B cell (primary cell): ENCODE data around the gene CRIP3. TPM values are rescaled to one million over a fixed set of nuclear protein-coding genes. Genes with fewer than 3 reads are reported as not detected.

Source experiments
- ATAC-seq: fragments of 200-7000 bp; cut with Tn5 transposase; one replicate; pipeline ENCODE4 v1.10.0; 2021; ENCODE audit warnings: low read depth, mild to moderate bottlenecking, moderate number of reproducible peaks, moderate library complexity
- CTCF ChIA-PET: fragments of 350-600 bp; sonication (Branson Sonifier 250); formaldehyde crosslinking; loops from one replicate; lab custom pipeline; 2021; ENCODE audit warnings: antibody characterized with exemption, inconsistent platforms; lab: Charles Lee
- POLR2A ChIA-PET: fragments of 350-600 bp; sonication (Branson Sonifier 250); formaldehyde crosslinking; loops from one replicate; lab custom pipeline; 2021; ENCODE audit warnings: antibody characterized with exemption; lab: Charles Lee
- DNase-seq: peaks from one replicate; pipeline ENCODE4 v3.0.0; 2013
- H2AFZ ChIP-seq: 2 replicates; pipeline ENCODE4 v1.6.1; 2012; ENCODE audit warnings: mild to moderate bottlenecking, low read depth, low read length; ENCODE audit not compliant: insufficient read depth, poor library complexity, severe bottlenecking
- H3K27ac ChIP-seq, 2 donors: 1 replicate in 1 of 2; 2 replicates in 1 of 2; pipeline ENCODE4 v1.5.1; 2012 to 2013; ENCODE audit warnings: low read length in 2 of 2, mild to moderate bottlenecking in 2 of 2, moderate library complexity in 1 of 2
- H3K27me3 ChIP-seq, 4 experiments: fragments of 200-600 bp in 1 of 4; sonication (generic) in 1 of 4; replicated peaks in 1 of 4; 1 replicate in 2 of 4; 2 replicates in 2 of 4; pipeline versions ENCODE4 v1.6.1 to v1.7.0; 2013 to 2016; ENCODE audit warnings: low read length in 3 of 4, mild to moderate bottlenecking in 2 of 4, mixed read lengths in 1 of 4, moderate library complexity in 1 of 4; ENCODE audit not compliant: insufficient read depth in 4 of 4, control insufficient read depth in 3 of 4; ENCODE audit errors: control extremely low read depth in 1 of 4
- H3K36me3 ChIP-seq, 2 experiments: replicated peaks in 1 of 2; 1 replicate in 1 of 2; 2 replicates in 1 of 2; pipeline versions ENCODE4 v1.6.1 to v1.7.1; 2013; ENCODE audit warnings: low read length in 1 of 2; ENCODE audit not compliant: insufficient read depth in 2 of 2, control insufficient read depth in 1 of 2; ENCODE audit errors: control extremely low read depth in 1 of 2, extremely low read depth in 1 of 2
- H3K4me1 ChIP-seq, 2 donors: fragments of 200-600 bp in 1 of 2; sonication (generic) in 1 of 2; 1 replicate in 1 of 2; 2 replicates in 1 of 2; pipeline versions ENCODE4 v1.5.1 to v1.6.1; 2013 to 2017; ENCODE audit warnings: low read length in 2 of 2; ENCODE audit not compliant: control insufficient read depth in 2 of 2, insufficient read depth in 2 of 2
- H3K4me2 ChIP-seq: replicated peaks from 2 replicates; pipeline ENCODE3; 2012; ENCODE audit warnings: mild to moderate bottlenecking, low read depth, low read length; ENCODE audit not compliant: poor library complexity, severe bottlenecking
- H3K4me3 ChIP-seq, 5 experiments: fragments of 200-600 bp in 1 of 5; sonication (generic) in 1 of 5; 1 replicate in 3 of 5; 2 replicates in 2 of 5; pipeline versions ENCODE4 v1.5.1 to v1.7.0; 2011 to 2016; ENCODE audit warnings: low read length in 4 of 5, mild to moderate bottlenecking in 4 of 5, low read depth in 2 of 5, control low read depth in 1 of 5, moderate library complexity in 1 of 5; ENCODE audit not compliant: insufficient read depth in 1 of 5; ENCODE audit errors: control extremely low read depth in 1 of 5, extremely low read depth in 1 of 5
- H3K79me2 ChIP-seq: fragments of 200-600 bp; sonication (generic); one replicate; pipeline ENCODE4 v1.6.0; 2016; ENCODE audit warnings: low read length; ENCODE audit not compliant: control insufficient read depth, insufficient read depth
- H3K9ac ChIP-seq: fragments of 200-600 bp; sonication (generic); 2 replicates; pipeline ENCODE4 v1.6.1; 2017; ENCODE audit warnings: mild to moderate bottlenecking, low read length, moderate library complexity
- H3K9me3 ChIP-seq, 3 donors: one replicate each; pipeline versions ENCODE4 v1.6.1 to v1.7.1; 2013; ENCODE audit warnings: low read length in 2 of 3; ENCODE audit not compliant: control insufficient read depth in 2 of 3, insufficient read depth in 1 of 3; ENCODE audit errors: control extremely low read depth in 1 of 3
- H4K20me1 ChIP-seq: 2 replicates; pipeline ENCODE4 v1.6.0; 2012; ENCODE audit warnings: mild to moderate bottlenecking, low read length; ENCODE audit not compliant: insufficient read depth, control insufficient read depth, poor library complexity, severe bottlenecking
- H3K27ac Mint-ChIP-seq: one replicate; pipeline ENCODE4 v1.8.0; 2021; ENCODE audit warnings: mixed read lengths
- H3K27me3 Mint-ChIP-seq: one replicate; pipeline ENCODE4 v1.8.0; 2021; ENCODE audit warnings: mixed read lengths
- H3K4me1 Mint-ChIP-seq: one replicate; pipeline ENCODE4 v1.8.0; 2021; ENCODE audit warnings: mixed read lengths
- H3K4me3 Mint-ChIP-seq: one replicate; pipeline ENCODE4 v1.8.0; 2021; ENCODE audit warnings: mixed read lengths
- H3K9me3 Mint-ChIP-seq: one replicate; pipeline ENCODE4 v1.8.0; 2022; ENCODE audit warnings: mixed read lengths; ENCODE audit not compliant: insufficient read depth
- CTCF ChIP-seq: fragments of 200-600 bp; IDR thresholded peaks from one replicate; pipeline ENCODE4 v1.8.0; 2022; ENCODE audit warnings: antibody characterized with exemption, mild to moderate bottlenecking
- EZH2 ChIP-seq: IDR thresholded peaks from 2 replicates; pipeline ENCODE4 v1.6.1; 2012; ENCODE audit warnings: borderline replicate concordance, low read depth, mild to moderate bottlenecking, moderate library complexity, low read length; ENCODE audit not compliant: insufficient read depth, poor library complexity, severe bottlenecking
- WGBS: methylation state at CpG from one replicate; pipeline ENCODE4 v1.1.5; 2013; ENCODE audit warnings: missing lambda C conversion rate; ENCODE audit not compliant: insufficient coverage; 5-methylcytosine and 5-hydroxymethylcytosine counted together
- intact Hi-C: fragments of 100-400 bp; cut with micrococcal nuclease; formaldehyde crosslinking; loops from one replicate; pipeline ENCODE4 v1.10.0; 2022
- polyA plus RNA-seq: library from polyadenylated mRNA; depleted of rRNA; stranded (reverse); fragments of >200 nt; gene quantifications from 2 replicates; pipeline ENCODE4 v1.2.3, GENCODE V29; 2012
- total RNA-seq, 2 donors: library from RNA; stranded (reverse); fragments of 120-200 nt in 1 of 2; gene quantifications; 1 replicate in 1 of 2; 2 replicates in 1 of 2; pipeline versions ENCODE4 v1.2.3 to v1.2.4, GENCODE V29; 2013 to 2022

Gene CRIP3
- total and polyA plus RNA-seq, 2 donors (not counting 1 experiment from before 2014, with no cell fraction given): 25.8 to 64.6 TPM

GRCh38 chr6:43274916-43275597 is 33.6 kb downstream of the CRIP3 start:
- ChIA-PET POLR2A (no interaction called here), CTCF (no interaction called here)
- H3K9ac ChIP-seq: peak overlapping the region; percentile 66

More at GRCh38 chr6:43274916-43275597, 33.6 kb downstream of the CRIP3 start:
- Histone ChIP-seq H3K27me3 (peaks cover 0 to 28% (median 8%) of the 10 kb centered on the region in 4 experiments), H3K9me3 (peaks cover 0 to 4% (median 0%) of the 10 kb centered on the region in 3 donors), H3K27ac (no peak overlapping the region), H3K36me3 (no peaks in the 10 kb centered on the region), H4K20me1 (peaks cover 5% of the 10 kb centered on the region), H2AFZ (peak overlapping the region; percentile 70), H3K4me2 (peak overlapping the region; percentile 97), H3K79me2 (no peaks in the 10 kb centered on the region), H3K4me1 (peaks cover 38 to 45% of the 10 kb centered on the region in 2 donors), H3K4me3 (peak overlapping the region in 4 of 5 experiments; percentile 48 to 69 (median 57))
- TF ChIP-seq EZH2: no peak
- TF ChIP-seq CTCF: no peak
- 3% methylated on average over 63 of the region's 65 CpGs for WGBS
- Mint-ChIP-seq H3K27me3 (peaks cover 22% of the 10 kb centered on the region), H3K27ac (no peak overlapping the region), H3K9me3 (no peaks in the 10 kb centered on the region), H3K4me3 (peak overlapping the region; percentile 84), H3K4me1 (peaks cover 47% of the 10 kb centered on the region)
- ATAC-seq (peak; percentile 11), DNase-seq (peak; percentile 55)
- intact Hi-C loops: loop anchor here (2.0 kb wide), 1 partner anchor 34 kb away; the partner anchor contains the start of gene CRIP3
